WI38 (cell line): ENCODE data around the gene CXADR.

ENCODE experiments used
- H3K4me3 ChIP-seq: 2 replicates; pipeline ENCODE4 v1.5.1; 2011; ENCODE audit warnings: low read depth, mild to moderate bottlenecking, control low read depth, low read length
- TF ChIP-seq, protein P1 (sequence below): IDR thresholded peaks from 2 replicates; pipeline ENCODE4 v1.5.1; 2012; ENCODE audit warnings: low read depth, mild to moderate bottlenecking, control low read depth, low read length

The CXADR gene

DNA sequence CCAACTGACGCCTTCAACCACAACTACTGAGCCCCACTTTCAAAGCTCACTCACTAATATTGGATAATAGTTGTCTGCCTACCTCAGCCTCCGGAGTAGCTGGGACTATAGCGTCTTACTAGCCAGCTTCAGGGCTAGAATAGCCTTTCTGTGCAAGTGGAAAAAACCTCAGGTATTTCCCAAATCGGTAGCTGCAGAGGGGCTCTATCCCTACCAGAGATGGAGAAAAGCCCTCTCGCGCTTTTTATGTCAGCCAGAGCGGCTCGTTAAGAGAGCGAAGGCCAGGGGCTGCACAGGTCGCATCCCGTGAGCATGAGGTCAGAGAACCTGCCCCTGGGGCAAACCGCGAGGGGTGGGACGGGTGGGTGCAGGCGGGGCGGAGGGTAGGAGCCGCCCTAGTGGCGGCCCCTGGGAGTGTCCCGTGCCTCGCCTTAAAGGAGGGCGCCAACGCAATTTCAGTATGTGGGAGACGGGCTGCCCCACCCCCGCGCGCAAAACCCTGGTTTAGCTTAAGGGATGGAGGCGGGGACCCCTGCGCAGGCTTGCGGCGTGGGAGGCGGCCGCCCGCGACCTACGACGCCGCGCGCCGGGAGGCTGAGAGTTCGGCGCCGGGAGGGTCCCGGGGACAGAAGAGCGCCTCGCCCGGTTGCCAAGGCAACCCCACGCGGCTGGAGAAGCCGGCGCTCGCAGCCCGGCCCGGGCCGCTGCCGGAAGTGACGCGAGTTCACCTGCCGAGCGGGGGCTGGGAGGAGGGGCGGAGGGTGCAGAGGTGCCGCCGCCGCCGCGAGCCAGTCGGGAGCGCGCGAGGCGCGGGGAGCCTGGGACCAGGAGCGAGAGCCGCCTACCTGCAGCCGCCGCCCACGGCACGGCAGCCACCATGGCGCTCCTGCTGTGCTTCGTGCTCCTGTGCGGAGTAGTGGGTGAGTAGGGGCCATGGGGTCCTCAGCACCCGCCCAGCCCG lies at the start of gene CXADR:
Gene CXADR, plus strand, starts transcription at position 791 of the 961 bp plus-strand sequence. Its CDS starts 87 bp downstream, at position 878.
- TF ChIP-seq, protein P1, sequence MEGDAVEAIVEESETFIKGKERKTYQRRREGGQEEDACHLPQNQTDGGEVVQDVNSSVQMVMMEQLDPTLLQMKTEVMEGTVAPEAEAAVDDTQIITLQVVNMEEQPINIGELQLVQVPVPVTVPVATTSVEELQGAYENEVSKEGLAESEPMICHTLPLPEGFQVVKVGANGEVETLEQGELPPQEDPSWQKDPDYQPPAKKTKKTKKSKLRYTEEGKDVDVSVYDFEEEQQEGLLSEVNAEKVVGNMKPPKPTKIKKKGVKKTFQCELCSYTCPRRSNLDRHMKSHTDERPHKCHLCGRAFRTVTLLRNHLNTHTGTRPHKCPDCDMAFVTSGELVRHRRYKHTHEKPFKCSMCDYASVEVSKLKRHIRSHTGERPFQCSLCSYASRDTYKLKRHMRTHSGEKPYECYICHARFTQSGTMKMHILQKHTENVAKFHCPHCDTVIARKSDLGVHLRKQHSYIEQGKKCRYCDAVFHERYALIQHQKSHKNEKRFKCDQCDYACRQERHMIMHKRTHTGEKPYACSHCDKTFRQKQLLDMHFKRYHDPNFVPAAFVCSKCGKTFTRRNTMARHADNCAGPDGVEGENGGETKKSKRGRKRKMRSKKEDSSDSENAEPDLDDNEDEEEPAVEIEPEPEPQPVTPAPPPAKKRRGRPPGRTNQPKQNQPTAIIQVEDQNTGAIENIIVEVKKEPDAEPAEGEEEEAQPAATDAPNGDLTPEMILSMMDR = peak; percentile 18; the same call in 1 of the 2 replicates
- H3K4me3 ChIP-seq = peak within 1 kb of the TSS; percentile 63

DNA sequence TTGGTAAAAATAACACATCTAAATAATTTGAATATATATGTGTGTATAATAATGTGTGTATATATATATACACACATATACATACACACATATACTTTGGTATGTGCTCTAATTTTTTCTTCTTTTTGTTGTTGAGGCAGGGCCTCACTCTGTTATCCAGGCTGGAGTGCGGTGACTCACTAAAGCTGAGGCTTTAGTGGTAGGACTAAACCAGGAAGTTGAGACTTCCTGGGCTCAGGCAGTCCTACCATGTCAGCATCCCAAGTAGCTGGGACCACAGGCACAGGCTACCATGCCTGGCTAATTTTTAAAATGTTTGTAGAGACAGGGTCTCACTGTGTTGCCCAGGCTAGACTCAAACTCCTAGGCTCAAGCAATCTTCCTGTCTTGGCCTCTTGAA lies 46.7 kb upstream of the CXADR start:
- H3K4me3 ChIP-seq = no peak overlapping the region
- TF ChIP-seq, protein P1 = no peak

DNA sequence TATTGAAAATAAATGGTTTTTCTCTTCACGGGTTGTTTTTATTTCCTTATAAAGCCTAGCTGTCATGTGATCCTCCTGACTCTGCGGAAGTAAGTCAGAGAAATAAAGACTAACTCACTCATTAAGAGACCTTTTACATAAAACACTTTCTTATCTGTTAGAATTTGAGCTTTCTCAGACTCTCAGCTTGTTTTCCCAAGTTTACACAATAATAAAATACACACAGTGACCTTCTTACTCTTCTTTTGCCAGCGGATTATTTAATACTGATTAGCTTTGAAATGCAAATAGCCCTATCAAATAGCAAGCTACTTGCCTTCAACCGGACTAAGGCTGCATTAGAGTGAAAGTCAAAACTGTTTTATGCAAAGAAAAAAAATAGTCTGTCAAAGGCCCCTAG lies 45.5 kb upstream of the CXADR start:
- H3K4me3 ChIP-seq = no peak overlapping the region
- TF ChIP-seq, protein P1 = no peak

DNA sequence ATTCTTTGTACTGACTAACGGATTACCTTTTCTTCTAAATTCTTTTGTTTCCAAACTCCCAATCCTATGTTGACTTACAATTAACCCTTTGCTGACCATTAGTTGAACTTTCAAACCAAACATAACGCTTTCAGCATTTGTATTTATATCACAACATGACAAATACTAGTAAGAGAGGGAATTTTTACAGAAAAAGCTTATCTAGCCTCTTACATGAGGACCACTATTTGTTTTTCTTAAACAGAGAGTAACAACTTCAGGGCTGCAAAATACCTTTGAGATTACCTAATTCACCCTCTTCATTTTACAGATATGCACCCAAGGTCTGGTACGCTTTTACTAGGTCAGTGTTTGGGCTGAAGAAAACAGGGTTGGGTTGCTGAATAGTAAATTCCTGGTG lies 45.0 kb upstream of the CXADR start:
- TF ChIP-seq, protein P1 = no peak
- no peak overlapping the region for H3K4me3 ChIP-seq

DNA sequence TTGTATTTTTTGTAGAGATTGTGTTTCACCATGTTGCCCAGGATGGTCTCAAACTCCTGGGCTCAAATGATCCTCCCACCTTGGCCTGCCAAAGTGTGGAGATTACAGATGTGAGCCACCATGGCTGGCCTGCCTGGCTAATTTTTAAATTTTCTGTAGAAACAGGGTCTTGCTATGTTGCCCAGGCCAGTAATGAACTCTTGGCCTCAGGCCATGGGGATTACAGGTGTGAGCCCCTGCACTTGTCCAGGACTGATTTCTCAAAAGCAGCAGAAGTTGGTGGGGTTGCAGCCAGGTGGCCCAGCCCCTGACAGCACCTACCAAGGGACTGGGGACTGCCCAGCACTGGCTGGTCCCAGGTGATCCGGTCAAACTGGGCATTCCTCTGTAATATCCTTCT lies 44.1 kb upstream of the CXADR start:
- TF ChIP-seq, protein P1 = no peak
- no peak overlapping the region for H3K4me3 ChIP-seq

DNA sequence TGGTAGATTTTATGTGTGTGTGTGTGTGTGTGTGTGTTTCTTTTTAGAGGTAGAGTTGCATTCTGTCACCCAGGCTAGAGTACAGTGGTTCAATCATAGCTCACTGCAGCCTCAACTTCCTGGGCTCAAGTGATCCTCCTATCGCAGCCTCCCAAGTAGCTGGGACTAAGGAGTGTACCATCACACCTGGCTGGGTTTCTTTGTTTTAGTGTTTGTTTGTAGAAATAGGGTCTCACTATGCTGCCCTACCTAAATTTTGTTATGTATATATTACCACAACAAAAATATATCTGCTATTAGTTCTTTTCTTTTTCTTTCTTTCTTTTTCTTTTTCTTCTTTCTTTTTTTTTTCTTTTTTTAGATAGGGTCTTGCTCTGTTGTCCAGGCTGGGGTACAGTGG lies 43.1 kb upstream of the CXADR start:
- TF ChIP-seq, protein P1 = no peak
- no peak overlapping the region for H3K4me3 ChIP-seq

DNA sequence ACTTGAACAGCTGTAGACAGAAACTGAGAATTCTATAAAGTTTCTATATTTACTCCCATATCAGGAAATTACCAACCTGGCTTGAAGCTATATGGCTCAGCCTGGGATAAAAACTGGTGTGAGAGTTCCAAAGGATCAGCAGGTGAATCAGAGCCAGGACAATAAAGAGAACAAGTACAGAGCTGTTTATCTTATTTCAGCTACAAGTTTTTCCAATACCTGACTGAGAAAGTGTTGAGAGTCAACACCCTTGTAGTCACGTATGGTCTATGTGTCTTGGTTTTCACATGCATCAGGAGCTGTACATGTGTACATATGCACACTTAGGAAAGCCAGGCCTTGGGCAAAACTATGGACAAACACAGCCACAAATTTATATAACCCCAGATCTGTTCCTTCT lies 40.7 kb upstream of the CXADR start:
- TF ChIP-seq, protein P1 = no peak
- no peak overlapping the region for H3K4me3 ChIP-seq
